CD14-positive monocyte (primary cell): ENCODE results near the gene EPSTI1. TPM values are rescaled to one million over a fixed set of nuclear protein-coding genes. Genes with fewer than 3 reads are reported as not detected.

Experiments used
- DNase-seq, 3 donors: peaks; one replicate each; pipeline ENCODE4 v3.0.0-alpha.2; 2011 to 2022
- H2AFZ ChIP-seq: 2 replicates; pipeline ENCODE4 v1.6.0; 2012; ENCODE audit warnings: mild to moderate bottlenecking, low read depth, low read length, inconsistent platforms; ENCODE audit not compliant: insufficient read depth, poor library complexity, severe bottlenecking
- H3K27ac ChIP-seq, 2 donors: 1 replicate in 1 of 2; 2 replicates in 1 of 2; pipeline ENCODE4 v1.5.1; 2012 to 2013; ENCODE audit warnings: low read length in 2 of 2, control low read depth in 1 of 2, inconsistent platforms in 1 of 2, low read depth in 1 of 2, mild to moderate bottlenecking in 1 of 2
- H3K27me3 ChIP-seq, 2 donors: one replicate each; pipeline versions ENCODE4 v1.6.0 to v1.6.1; 2011 to 2013; ENCODE audit warnings: low read length in 2 of 2; ENCODE audit not compliant: control insufficient read depth in 2 of 2, insufficient read depth in 2 of 2
- H3K36me3 ChIP-seq, 2 donors: replicated peaks in 1 of 2; 1 replicate in 1 of 2; 2 replicates in 1 of 2; pipeline versions ENCODE4 v1.5.1 to v1.6.1; 2012 to 2013; ENCODE audit warnings: low read length in 2 of 2, control low read depth in 1 of 2, inconsistent platforms in 1 of 2, mild to moderate bottlenecking in 1 of 2; ENCODE audit not compliant: insufficient read depth in 2 of 2, control insufficient read depth in 1 of 2
- H3K4me1 ChIP-seq, 2 donors: 1 replicate in 1 of 2; 2 replicates in 1 of 2; pipeline versions ENCODE4 v1.5.1 to v1.6.1; 2012 to 2013; ENCODE audit warnings: low read length in 2 of 2, control low read depth in 1 of 2, inconsistent platforms in 1 of 2, mild to moderate bottlenecking in 1 of 2, moderate library complexity in 1 of 2; ENCODE audit not compliant: insufficient read depth in 2 of 2, control insufficient read depth in 1 of 2
- H3K4me2 ChIP-seq: replicated peaks from 2 replicates; pipeline ENCODE3; 2012; ENCODE audit warnings: low read length, moderate library complexity, mild to moderate bottlenecking; ENCODE audit not compliant: poor library complexity, severe bottlenecking; ENCODE audit errors: extremely low read depth
- H3K4me3 ChIP-seq, 3 experiments: fragments of 200-600 bp in 1 of 3; sonication (generic) in 1 of 3; replicated peaks in 1 of 3; 1 replicate in 2 of 3; 2 replicates in 1 of 3; pipeline ENCODE4 v1.5.1; 2011 to 2013; ENCODE audit warnings: low read length in 3 of 3, mild to moderate bottlenecking in 3 of 3, control low read depth in 2 of 3, low read depth in 2 of 3, inconsistent platforms in 1 of 3, moderate library complexity in 1 of 3
- H3K79me2 ChIP-seq: 2 replicates; pipeline ENCODE4 v1.6.0; 2012; ENCODE audit warnings: mild to moderate bottlenecking, control low read depth, inconsistent platforms, low read length, moderate library complexity; ENCODE audit not compliant: insufficient read depth
- H3K9ac ChIP-seq: 2 replicates; pipeline ENCODE4 v1.6.0; 2017; ENCODE audit warnings: low read length, mild to moderate bottlenecking; ENCODE audit not compliant: insufficient read depth, poor library complexity, severe bottlenecking
- H3K9me3 ChIP-seq, 2 donors: replicated peaks in 1 of 2; 1 replicate in 1 of 2; 2 replicates in 1 of 2; pipeline versions ENCODE4 v1.5.1 to v1.6.1; 2012 to 2013; ENCODE audit warnings: low read length in 2 of 2, control low read depth in 1 of 2; ENCODE audit not compliant: control insufficient read depth in 1 of 2, insufficient read depth in 1 of 2
- H4K20me1 ChIP-seq: 2 replicates; pipeline ENCODE4 v1.6.0; 2012; ENCODE audit warnings: mild to moderate bottlenecking, low read length, control low read depth, moderate library complexity; ENCODE audit not compliant: insufficient read depth
- H3K27ac Mint-ChIP-seq, 7 donors: one replicate each; pipeline ENCODE4 v1.8.0; 2020; ENCODE audit warnings: mild to moderate bottlenecking in 7 of 7, mixed read lengths in 7 of 7, moderate library complexity in 6 of 7, inconsistent platforms in 2 of 7
- H3K27me3 Mint-ChIP-seq, 3 donors: one replicate each; pipeline ENCODE4 v1.8.0; 2021 to 2022; ENCODE audit warnings: low read depth in 3 of 3, mild to moderate bottlenecking in 3 of 3, mixed read lengths in 3 of 3, moderate library complexity in 3 of 3, inconsistent platforms in 1 of 3
- H3K36me3 Mint-ChIP-seq, 2 donors: one replicate each; pipeline ENCODE4 v1.8.0; 2020; ENCODE audit warnings: mixed read lengths in 2 of 2, inconsistent platforms in 1 of 2, mild to moderate bottlenecking in 1 of 2
- H3K4me1 Mint-ChIP-seq: one replicate; pipeline ENCODE4 v1.8.0; 2020; ENCODE audit warnings: mild to moderate bottlenecking, mixed read lengths
- H3K4me3 Mint-ChIP-seq, 2 donors: one replicate each; pipeline ENCODE4 v1.8.0; 2020; ENCODE audit warnings: mild to moderate bottlenecking in 2 of 2, mixed read lengths in 2 of 2, moderate library complexity in 1 of 2
- H3K9me3 Mint-ChIP-seq, 7 donors: one replicate each; pipeline ENCODE4 v1.8.0; 2020 to 2022; ENCODE audit warnings: mixed read lengths in 7 of 7, mild to moderate bottlenecking in 6 of 7, moderate library complexity in 6 of 7, inconsistent platforms in 2 of 7
- CTCF ChIP-seq: fragments of 200-600 bp; IDR thresholded peaks from one replicate; pipeline ENCODE4 v1.8.0; 2022; ENCODE audit warnings: antibody characterized with exemption, mild to moderate bottlenecking
- WGBS: methylation state at CpG from one replicate; pipeline ENCODE4 v1.1.5; 2013; ENCODE audit warnings: missing lambda C conversion rate; ENCODE audit not compliant: insufficient coverage; 5-methylcytosine and 5-hydroxymethylcytosine counted together
- intact Hi-C, 2 donors: fragments of 100-400 bp; cut with micrococcal nuclease; formaldehyde crosslinking; loops; one replicate each; pipeline versions ENCODE4 v1.15.0 to v1.15.1; 2023
- polyA plus RNA-seq, 3 donors: library from polyadenylated mRNA; depleted of rRNA in 1 of 3; unstranded in 2 of 3; stranded (reverse) in 1 of 3; fragments of 300-500 nt in 2 of 3; fragments of >200 nt in 1 of 3; fragmentation: Illumina TruSeq in 2 of 3; gene quantifications; 1 replicate in 2 of 3; 2 replicates in 1 of 3; pipeline ENCODE4 v1.2.3, GENCODE V29; 2012 to 2021

The EPSTI1 gene
- polyA plus RNA-seq, 3 donors, result 14.6 to 19.9 (median 16.4) TPM

DNA sequence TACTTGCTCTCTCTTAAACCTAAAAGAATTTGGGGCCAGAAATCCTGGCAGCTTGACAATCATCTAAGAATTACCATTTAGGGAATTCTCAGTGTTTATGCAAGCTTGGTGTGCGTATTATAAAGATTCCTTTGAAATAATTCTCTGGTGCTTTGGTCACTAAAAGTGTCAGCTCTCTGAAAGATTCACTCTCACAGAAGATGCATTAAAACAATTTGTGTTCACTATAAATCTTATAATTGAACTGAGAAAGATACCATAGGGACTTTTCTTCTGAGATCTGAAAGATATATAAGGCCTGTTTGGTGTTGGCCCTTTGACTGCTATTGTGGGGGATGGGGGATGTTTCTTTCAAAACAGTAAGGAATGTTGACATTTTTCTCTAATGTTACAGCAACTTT, 27.3 kb downstream of the EPSTI1 start:
- Mint-ChIP-seq H3K27ac (no peak overlapping the region), H3K4me3 (no peak overlapping the region), H3K36me3 (peaks cover 49 to 62% of the 10 kb centered on the region in 2 donors), H3K27me3 (no peaks in the 10 kb centered on the region), H3K9me3 (no peaks in the 10 kb centered on the region), H3K4me1 (peaks cover 4% of the 10 kb centered on the region)
- Histone ChIP-seq H3K27ac (no peak overlapping the region), H3K27me3 (no peaks in the 10 kb centered on the region), H3K9me3 (no peaks in the 10 kb centered on the region), H2AFZ (no peak overlapping the region), H3K4me2 (no peak overlapping the region), H3K4me3 (no peak overlapping the region), H3K9ac (no peak overlapping the region), H3K4me1 (no peaks in the 10 kb centered on the region), H3K79me2 (no peaks in the 10 kb centered on the region), H4K20me1 (peaks cover 5% of the 10 kb centered on the region), H3K36me3 (peaks cover 41 to 77% of the 10 kb centered on the region in 2 donors)
- no peak for DNase-seq
- intact Hi-C loops, result loop anchor here in 1 of 2 donors (10.0 kb wide), 1 partner anchor 910 kb away; the partner anchor contains the start of genes CCDC122 and LACC1
- no peak for TF ChIP-seq CTCF
- WGBS, result no CpG with 5 or more reads among the region's 1 CpG

GRCh38 chr13:42959615-42960014, 32.4 kb downstream of the EPSTI1 start:
- Mint-ChIP-seq H3K9me3 (peaks cover 0 to 1% (median 0%) of the 10 kb centered on the region in 7 donors), H3K36me3 (peaks cover 70 to 78% of the 10 kb centered on the region in 2 donors), H3K27me3 (no peaks in the 10 kb centered on the region), H3K27ac (no peak overlapping the region), H3K4me3 (no peak overlapping the region), H3K4me1 (no peaks in the 10 kb centered on the region)
- TF ChIP-seq CTCF, result no peak
- H3K79me2 ChIP-seq, result no peaks in the 10 kb centered on the region
- H3K27ac ChIP-seq, result no peak overlapping the region
- WGBS, result no CpG with 5 or more reads among the region's 2 CpGs
- H3K4me1 ChIP-seq, result no peaks in the 10 kb centered on the region
- peaks cover 5% of the 10 kb centered on the region for H4K20me1 ChIP-seq
- DNase-seq, result no peak
- no peak overlapping the region for H3K4me3 ChIP-seq
- H2AFZ ChIP-seq, result no peak overlapping the region
- H3K9ac ChIP-seq, result no peak overlapping the region
- H3K4me2 ChIP-seq, result no peak overlapping the region
- intact Hi-C loops, result loop anchor here in 1 of 2 donors (10.0 kb wide), 1 partner anchor 915 kb away; the partner anchor contains the start of genes CCDC122 and LACC1
- H3K9me3 ChIP-seq, result no peaks in the 10 kb centered on the region
- H3K27me3 ChIP-seq, result no peaks in the 10 kb centered on the region
- H3K36me3 ChIP-seq, result peaks cover 53 to 94% of the 10 kb centered on the region in 2 donors
